Measurements from ENCODE around the gene AMBRA1. TPM values are rescaled to one million over a fixed set of nuclear protein-coding genes. Genes with fewer than 3 reads are reported as not detected.

Gene AMBRA1
- 20.5 and 21.2 TPM in 2 replicates for total RNA-seq

DNA sequence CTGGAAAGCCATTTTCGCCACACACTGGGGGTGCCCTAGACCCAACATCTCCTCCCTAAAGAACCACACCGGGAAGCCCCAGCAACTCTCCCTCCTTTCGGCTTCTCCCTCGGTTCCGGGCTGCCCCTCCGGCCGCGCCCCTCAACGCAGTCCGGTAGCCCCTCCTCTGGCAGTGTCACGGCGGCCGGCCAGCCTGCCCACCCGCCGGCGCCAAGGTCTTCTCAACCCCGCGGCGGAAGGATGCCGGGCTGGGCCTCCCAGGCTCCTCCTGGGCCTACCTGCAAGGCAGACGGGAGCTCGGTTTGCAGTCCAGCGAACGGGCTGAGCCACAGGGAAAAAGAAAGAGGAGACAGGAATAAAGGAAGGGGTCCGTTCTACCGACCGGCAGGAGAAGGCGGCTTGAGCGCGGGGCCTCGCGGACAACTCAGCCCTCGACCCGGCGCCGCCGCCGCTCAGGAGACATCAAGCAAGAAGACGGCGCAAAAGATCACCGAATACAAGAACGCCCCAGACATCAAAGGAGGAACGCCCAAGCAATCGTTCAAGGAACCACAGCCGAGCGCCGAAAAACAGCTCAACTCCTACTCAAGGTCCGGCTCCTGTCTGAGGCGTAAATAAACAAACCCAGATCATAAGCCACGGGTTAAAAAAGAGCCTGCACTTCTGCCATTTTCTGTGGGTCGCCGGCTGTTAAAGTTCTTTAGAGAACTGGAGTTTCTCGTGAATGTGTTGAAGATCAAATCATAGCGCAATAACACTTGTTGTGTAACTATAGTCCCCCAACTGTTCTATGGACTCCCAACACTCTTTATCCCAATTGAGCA, at the start of gene AMBRA1:
Gene AMBRA1, minus strand, starts transcription at position 474 of the 824 bp plus-strand sequence. CDS start 45,643 bp downstream, outside the sequence.

GRCh38 chr11:46617134-46617971, 23.5 kb upstream of the AMBRA1 start, which contains the start of the genes ATG13 and HARBI1:
Gene ATG13 (plus strand): TSS chr11:46617553. CDS start chr11:46644292, 26,739 bp downstream.
Gene HARBI1 (minus strand): TSS chr11:46617227. CDS start chr11:46616237, 990 bp downstream.

GRCh38 chr11:46391578-46392420, 202.0 kb downstream of the AMBRA1 start, which contains the start of gene CHRM4:
Gene CHRM4 (minus strand): TSS chr11:46391776. CDS start chr11:46386557, 5,219 bp downstream.

GRCh38 chr11:46381048-46381818, 212.6 kb downstream of the AMBRA1 start, which contains the start of gene MDK:
Gene MDK (plus strand): TSS chr11:46381669. CDS start chr11:46382058, 389 bp downstream.

DNA sequence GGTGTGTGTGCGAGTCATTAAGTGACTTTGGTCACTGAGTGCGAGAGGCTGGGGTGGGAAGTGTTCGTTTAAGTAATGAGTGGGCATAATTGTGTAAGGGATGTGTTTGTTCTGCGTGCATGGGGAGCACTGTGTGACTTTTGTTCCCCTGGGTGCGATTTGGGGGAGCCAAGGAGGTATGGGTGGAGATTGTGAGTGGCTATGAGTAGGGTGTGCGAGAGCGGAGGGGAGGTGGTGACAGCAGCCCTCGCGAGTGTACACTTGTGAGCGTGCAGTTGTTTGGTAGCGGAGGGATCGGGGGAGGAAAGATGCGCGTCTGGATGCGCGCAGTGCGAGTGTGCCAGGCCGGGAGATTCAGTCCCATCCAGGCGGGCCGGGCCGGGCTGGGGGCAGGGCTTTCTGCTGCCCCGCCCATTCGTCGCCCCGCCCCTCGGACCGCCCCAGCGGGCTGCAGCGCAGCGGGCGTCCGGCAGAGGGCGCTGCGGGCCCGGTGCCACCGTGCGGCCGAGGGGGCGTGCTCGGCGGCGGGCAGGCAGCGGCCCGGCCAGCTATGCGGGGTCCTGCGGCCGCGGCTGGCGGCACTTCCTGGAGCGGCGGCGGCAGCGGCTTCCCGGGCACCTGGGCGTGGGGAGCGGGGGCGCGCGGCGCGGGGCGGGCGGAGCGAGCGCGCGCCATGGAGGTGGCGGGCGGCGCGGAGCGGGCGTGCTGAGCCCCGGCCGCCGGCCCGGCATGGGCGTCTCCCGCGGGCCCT, 246.8 kb downstream of the AMBRA1 start, which contains the start of gene DGKZ:
Gene DGKZ, plus strand, starts transcription at position 578 of the 751 bp plus-strand sequence. CDS start 197 bp downstream, outside the sequence.

Other genes starting within 250 kb of the AMBRA1 start
- 58.5 and 65.0 TPM in 2 replicates for gene DGKZ, start 246.6 kb downstream of the AMBRA1 start, total RNA-seq
- gene MDK, start 212.4 kb downstream of the AMBRA1 start, total RNA-seq: 27.8 and 46.5 TPM in 2 replicates
- gene CHRM4, start 202.2 kb downstream of the AMBRA1 start, total RNA-seq: 0.09 and 0.28 TPM in 2 replicates
- gene HARBI1, start 23.2 kb upstream of the AMBRA1 start, total RNA-seq: 4.2 and 4.5 TPM in 2 replicates
- 55.0 and 60.6 TPM in 2 replicates for gene ATG13, start 23.5 kb upstream of the AMBRA1 start, total RNA-seq
- gene ARHGAP1, start 106.6 kb upstream of the AMBRA1 start, total RNA-seq: 14.8 and 18.2 TPM in 2 replicates
- 4.5 and 5.4 TPM in 2 replicates for gene ZNF408, start 107.0 kb upstream of the AMBRA1 start, total RNA-seq
- 0.09 TPM in 1 of 2 replicates, not detected in the other for gene F2, start 125.2 kb upstream of the AMBRA1 start, total RNA-seq

Measured in endothelial cell of coronary artery (primary cell).